ENCODE measurements around the gene LPIN2.

- TF ChIP-seq CTCF (IDR thresholded peaks at IDR 0.05 in 2 of 3, conservative IDR thresholded peaks at IDR 0.05 in 1 of 3; ENCODE audit: borderline replicate concordance in 1 of 3, insufficient read depth in 1 of 3, low read depth in 2 of 3, low read length in 2 of 3), result no peak
- no peak for TF ChIP-seq POLR2A (IDR thresholded peaks at IDR 0.05; ENCODE audit: borderline replicate concordance, extremely low read depth, insufficient read depth, insufficient read length)
- TF ChIP-seq ATF3 (IDR thresholded peaks at IDR 0.05), result no peak
- TF ChIP-seq POLR2AphosphoS5 (IDR thresholded peaks at IDR 0.05; ENCODE audit: low read depth, low read length), result no peak
- no peak for TF ChIP-seq RAD21 (IDR thresholded peaks at IDR 0.05; ENCODE audit: low read depth)
- TF ChIP-seq SIN3A (IDR thresholded peaks at IDR 0.05; ENCODE audit: low read depth), result no peak
- no peak for TF ChIP-seq EGR1 (IDR thresholded peaks at IDR 0.05; ENCODE audit: low read depth)
- no peak for TF ChIP-seq EZH2 (IDR thresholded peaks at IDR 0.05)
- no peak for TF ChIP-seq ZNF274 (IDR thresholded peaks at IDR 0.05; ENCODE audit: low read depth, low read length)
These were observed 36.5 kb downstream of the LPIN2 start for GRCh38 chr18:2976218-2977132.
